Embryonic facial prominence (tissue), 1 donor: Measurements from ENCODE around the gene TPRKB.
"Not testable (repeated sequence)": the region's sequence is repeated elsewhere in the genome, so short reads cannot be mapped to it uniquely, and the experiment has no call there.

ENCODE experiments used
- DNase-seq: peaks from one replicate; pipeline ENCODE4 v3.0.0-alpha.2; 2016; ENCODE audit errors: extremely low spot score

The TPRKB gene

GRCh38 chr2:73739101-73739500 lies 2.0 kb upstream of the TPRKB start:
- no peak for DNase-seq

- DNase-seq = no peak
Observed at GRCh38 chr2:73736378-73736777, 767 bp downstream of the TPRKB start.

- no peak for DNase-seq
Observed at GRCh38 chr2:73730810-73731209, 6.3 kb downstream of the TPRKB start.

- DNase-seq = no peak
Observed at GRCh38 chr2:73728711-73729110, 8.4 kb downstream of the TPRKB start.

DNA sequence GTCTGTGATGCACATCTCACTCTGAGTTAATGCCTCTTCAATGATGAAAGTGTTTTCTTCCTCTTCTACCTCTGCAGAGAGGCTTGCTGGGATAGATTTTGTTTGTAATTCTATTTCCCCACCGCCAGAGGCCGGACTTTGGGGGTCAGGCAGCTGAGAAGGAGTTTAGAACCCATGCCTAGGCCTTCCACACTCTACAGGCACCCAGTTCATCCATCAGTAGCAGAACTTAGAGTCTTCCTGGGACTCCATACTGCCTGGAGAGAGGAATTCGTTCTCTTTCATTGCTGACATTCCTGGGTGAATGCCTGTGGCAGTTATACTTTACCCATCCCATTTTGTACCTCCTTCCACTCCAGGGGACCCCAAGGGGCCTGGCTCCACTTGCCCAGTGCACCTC lies 9.1 kb downstream of the TPRKB start:
- DNase-seq = no peak

GRCh38 chr2:73726657-73727056 lies 10.5 kb downstream of the TPRKB start:
- not testable (repeated sequence) for DNase-seq

DNA sequence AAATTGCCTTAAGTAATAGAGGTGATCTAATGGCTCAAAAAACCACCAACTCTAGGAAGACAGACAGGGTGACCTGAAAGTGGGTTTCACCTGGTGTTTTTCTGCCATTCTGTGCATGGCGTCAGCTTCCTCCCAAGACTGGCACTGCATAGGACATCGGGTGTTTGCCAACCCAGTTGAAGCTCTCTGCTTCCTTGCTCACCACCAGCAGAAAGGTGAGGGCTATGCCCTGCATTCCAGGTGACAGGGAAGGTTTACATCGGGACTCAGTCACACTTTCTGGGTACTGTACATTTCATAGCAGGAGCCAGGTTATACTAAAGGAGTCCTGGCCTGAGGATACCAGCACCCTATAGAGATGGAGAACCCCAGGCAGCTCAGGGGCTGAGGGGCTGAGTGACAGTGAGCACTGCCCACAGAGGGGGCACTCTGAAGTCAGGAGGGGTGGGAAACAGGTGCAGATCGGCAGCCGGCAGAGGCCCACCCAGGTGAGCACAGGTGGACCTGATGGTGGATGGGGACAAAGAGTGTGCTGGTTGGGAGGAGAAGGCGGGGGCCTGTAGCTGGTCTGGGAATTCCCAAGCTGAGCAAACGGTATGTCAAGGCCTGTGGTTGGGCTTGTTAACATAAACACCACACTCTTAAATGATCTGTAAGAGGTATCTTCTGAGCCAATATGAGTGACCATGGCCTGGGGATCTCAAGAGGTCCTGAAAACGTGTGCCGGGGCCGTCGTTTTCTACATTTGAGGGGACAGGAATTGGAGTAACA lies 18.1 kb downstream of the TPRKB start:
- no peak for DNase-seq

GRCh38 chr2:73718421-73718820 lies 18.7 kb downstream of the TPRKB start:
- no peak for DNase-seq

GRCh38 chr2:73717695-73718094 lies 19.4 kb downstream of the TPRKB start:
- DNase-seq = not testable (repeated sequence)

- DNase-seq = no peak
Observed at GRCh38 chr2:73717251-73717606, 19.9 kb downstream of the TPRKB start.

- no peak for DNase-seq
Observed at GRCh38 chr2:73716543-73717250, 20.4 kb downstream of the TPRKB start.

GRCh38 chr2:73714091-73714490 lies 23.1 kb downstream of the TPRKB start:
- no peak for DNase-seq

GRCh38 chr2:73708527-73708926 lies 28.6 kb downstream of the TPRKB start:
- no peak for DNase-seq

DNA sequence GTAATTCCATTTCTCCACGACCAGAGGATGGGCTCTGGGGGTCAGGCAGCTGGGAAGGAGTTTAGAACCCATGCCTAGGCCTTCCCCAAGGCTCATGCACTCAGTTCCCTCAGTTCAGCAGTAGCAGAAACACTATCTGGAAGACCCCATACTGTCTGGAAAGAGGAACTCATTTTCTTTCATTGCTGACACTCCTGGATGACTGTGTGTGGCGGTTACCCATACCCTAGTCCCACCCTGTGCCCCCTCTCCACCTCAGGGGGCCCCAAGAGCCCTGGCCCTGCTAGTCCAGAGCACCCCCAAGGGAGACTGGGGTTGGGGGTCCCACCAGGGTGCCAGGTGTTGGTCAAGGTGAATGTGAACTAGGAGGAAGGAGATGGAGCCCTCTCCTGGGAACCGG lies 29.5 kb downstream of the TPRKB start:
- no peak for DNase-seq

DNA sequence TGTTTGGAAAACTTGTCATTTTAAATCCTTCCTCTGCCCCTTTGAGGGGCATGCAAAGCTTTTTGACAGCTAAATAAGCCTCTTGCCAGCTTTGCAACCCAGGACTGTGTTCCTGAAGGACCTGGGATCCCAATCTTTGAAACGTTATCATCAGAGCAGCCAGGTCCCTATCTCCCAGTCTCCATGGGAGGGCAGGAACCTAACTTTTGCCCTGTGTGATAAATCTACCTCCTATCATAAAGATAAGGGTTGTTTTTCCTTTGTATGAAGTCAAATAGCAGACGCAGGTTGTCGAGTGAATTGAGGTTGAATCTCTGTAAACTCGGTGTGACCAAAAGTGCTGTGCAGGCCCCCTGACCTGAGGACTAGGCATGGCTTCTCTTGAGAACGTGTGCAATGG lies 30.1 kb downstream of the TPRKB start:
- no peak for DNase-seq

DNA sequence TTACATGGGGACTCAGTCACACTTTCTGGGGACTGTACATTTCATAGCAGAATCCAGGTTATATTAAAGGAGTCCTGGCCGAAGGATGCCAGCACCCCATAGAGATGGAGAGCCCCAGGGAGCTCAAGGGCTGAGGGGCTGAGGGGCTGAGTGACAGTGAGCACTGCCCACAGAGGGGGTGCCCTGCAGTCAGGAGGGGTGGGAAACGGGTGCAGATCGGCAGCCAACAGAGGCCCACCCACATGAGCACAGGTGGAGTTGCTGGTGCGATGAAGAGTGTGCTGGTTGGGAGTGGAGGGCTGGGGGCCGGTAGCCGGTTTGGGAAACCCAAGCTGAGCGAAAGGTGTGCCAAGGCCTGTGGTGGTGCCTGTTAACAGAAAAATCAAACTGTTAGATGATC lies 32.1 kb downstream of the TPRKB start:
- no peak for DNase-seq

- DNase-seq = no peak
Observed at GRCh38 chr2:73704285-73704684, 32.9 kb downstream of the TPRKB start.

DNA sequence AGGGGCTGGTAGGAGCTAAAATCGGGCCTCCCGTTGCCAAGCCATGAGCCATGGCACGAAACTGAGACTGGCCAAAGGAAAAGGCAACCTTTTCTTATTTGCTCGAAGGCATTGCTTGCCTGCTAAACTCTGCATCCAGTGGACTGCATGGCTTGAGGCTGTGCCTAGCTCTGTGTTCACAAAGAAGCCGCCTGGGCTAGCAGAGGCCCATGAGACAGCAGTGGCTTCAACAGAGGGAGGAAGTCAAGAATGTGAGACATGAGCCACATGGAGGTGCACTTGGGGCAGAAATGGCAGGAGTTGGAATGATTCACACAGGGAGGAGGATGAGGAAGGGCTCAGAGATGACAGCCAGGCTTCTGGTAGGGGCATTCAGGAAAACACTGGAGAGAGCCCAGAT lies 33.5 kb downstream of the TPRKB start:
- no peak for DNase-seq

GRCh38 chr2:73702852-73703493 lies 34.2 kb downstream of the TPRKB start:
- DNase-seq = not testable (repeated sequence)

DNA sequence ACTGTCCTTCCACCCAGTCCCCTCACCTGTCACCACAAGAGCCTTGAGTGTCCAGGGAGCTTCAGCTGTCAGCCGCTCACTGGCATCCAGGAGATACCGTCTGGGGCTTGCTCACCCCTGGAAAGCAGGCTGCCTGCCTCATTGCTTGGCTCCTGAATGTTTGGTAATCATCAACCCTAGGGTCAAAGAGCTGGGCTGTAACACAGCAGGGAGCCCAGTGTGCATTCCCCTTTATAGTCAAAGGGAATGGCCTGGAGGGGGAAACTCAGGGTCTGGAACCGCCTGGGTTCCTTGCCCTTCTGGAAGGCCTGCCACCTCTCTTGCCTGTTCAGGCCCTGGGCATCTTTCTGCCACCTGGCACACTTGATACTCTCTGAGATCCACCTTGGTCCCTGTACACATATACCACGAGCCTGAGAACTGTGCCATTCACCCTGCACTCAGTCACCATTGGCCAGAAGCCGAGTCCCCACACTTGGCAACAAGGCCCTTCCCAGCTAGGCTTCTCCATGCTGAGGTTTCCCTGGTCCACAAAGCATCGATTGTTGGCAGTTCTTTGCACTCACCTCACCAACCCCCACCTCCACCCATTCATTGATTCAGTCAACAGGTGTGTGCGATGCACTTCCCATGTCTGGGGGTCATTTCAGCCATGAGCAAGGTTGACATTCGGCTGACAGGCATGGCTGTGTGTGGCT lies 35.0 kb downstream of the TPRKB start:
- DNase-seq = no peak

DNA sequence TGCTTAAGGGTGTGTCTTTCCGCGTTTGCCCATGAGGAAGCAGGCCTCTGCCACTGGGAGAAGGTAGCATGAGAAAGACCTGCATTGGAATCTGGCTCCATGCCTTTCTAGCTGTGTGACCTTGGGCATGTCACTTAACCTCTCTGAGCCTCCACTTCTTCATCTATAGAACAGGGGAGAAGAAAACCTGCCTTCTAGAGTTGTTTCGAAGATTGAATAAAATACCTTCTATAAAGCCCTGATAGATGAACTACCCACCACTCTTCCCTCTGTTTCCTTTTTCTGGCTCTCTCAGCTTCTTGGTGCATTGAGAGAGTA lies 35.7 kb downstream of the TPRKB start:
- not testable (repeated sequence) for DNase-seq

GRCh38 chr2:73700661-73701447 lies 36.3 kb downstream of the TPRKB start:
- no peak for DNase-seq
